IMR-90 (cell line): Measurements from ENCODE around the gene FA2H. TPM values are rescaled to one million over a fixed set of nuclear protein-coding genes. Genes with fewer than 3 reads are reported as not detected.

Experiments
- ATAC-seq: fragments of 200-7000 bp; cut with Tn5 transposase; 2 replicates; pipeline ENCODE4 v1.9.1; 2020; ENCODE audit warnings: low read depth, mild to moderate bottlenecking, moderate library complexity
- BruUV-seq: library from RNA; stranded (reverse); fragments of 400-500 nt; replicated peaks from 2 replicates; lab custom pipeline; 2021; lab: Mats Ljungman, UMichigan
- CTCF ChIA-PET: fragments of 300-600 bp; formaldehyde crosslinking; extraction: SDS; loops from one replicate; lab custom pipeline; 2021; ENCODE audit warnings: antibody characterized with exemption; lab: Yijun Ruan, JAX
- POLR2A ChIA-PET: fragments of 300-600 bp; sonication (Branson Sonifier 250); formaldehyde crosslinking; loops from one replicate; lab custom pipeline; 2022; ENCODE audit warnings: antibody characterized with exemption; ENCODE audit not compliant: unreplicated experiment; lab: Charles Lee
- DNase-seq: peaks from one replicate; pipeline ENCODE4 v3.0.0; 2013
- H2AFZ ChIP-seq: replicated peaks from 2 replicates; pipeline ENCODE3; 2013; ENCODE audit warnings: low read length, mild to moderate bottlenecking; ENCODE audit not compliant: poor library complexity
- H2AK5ac ChIP-seq: 2 replicates; pipeline ENCODE4 v1.6.1; 2013; ENCODE audit warnings: low read depth, low read length, inconsistent platforms
- H2AK9ac ChIP-seq: replicated peaks from 2 replicates; pipeline ENCODE3; 2013; ENCODE audit warnings: mild to moderate bottlenecking, low read depth, low read length, moderate library complexity; ENCODE audit not compliant: poor library complexity
- H2BK120ac ChIP-seq: 2 replicates; pipeline ENCODE4 v1.6.1; 2013; ENCODE audit warnings: low read depth, low read length, inconsistent platforms
- H2BK15ac ChIP-seq: 3 replicates; pipeline ENCODE4 v1.6.1; 2013; ENCODE audit warnings: low read depth, low read length, inconsistent platforms
- H2BK20ac ChIP-seq: 2 replicates; pipeline ENCODE4 v1.6.1; 2013; ENCODE audit warnings: low read depth, mild to moderate bottlenecking, inconsistent platforms, low read length, moderate library complexity
- H2BK5ac ChIP-seq: 2 replicates; pipeline ENCODE4 v1.6.1; 2013; ENCODE audit warnings: mild to moderate bottlenecking, low read depth, low read length, inconsistent platforms; ENCODE audit not compliant: poor library complexity, severe bottlenecking
- H3K14ac ChIP-seq: replicated peaks from 2 replicates; pipeline ENCODE4 v1.6.1; 2013; ENCODE audit warnings: low read depth, low read length, inconsistent platforms
- H3K18ac ChIP-seq: 2 replicates; pipeline ENCODE4 v1.6.1; 2013; ENCODE audit warnings: low read depth, low read length, control low read depth
- H3K23ac ChIP-seq: 2 replicates; pipeline ENCODE4 v1.6.1; 2013; ENCODE audit warnings: low read depth, low read length, inconsistent platforms
- H3K27ac ChIP-seq: 2 replicates; pipeline ENCODE4 v1.5.1; 2013; ENCODE audit warnings: mild to moderate bottlenecking, control low read depth, low read length; ENCODE audit not compliant: insufficient read depth
- H3K27me3 ChIP-seq: 2 replicates; pipeline ENCODE4 v1.6.1; 2013; ENCODE audit warnings: low read length; ENCODE audit not compliant: control insufficient read depth, insufficient read depth
- H3K36me3 ChIP-seq: 2 replicates; pipeline ENCODE4 v1.6.1; 2013; ENCODE audit warnings: low read length, mixed read lengths; ENCODE audit not compliant: control insufficient read depth, insufficient read depth
- H3K4ac ChIP-seq: 2 replicates; pipeline ENCODE4 v1.6.1; 2013; ENCODE audit warnings: low read depth, low read length, inconsistent platforms
- H3K4me1 ChIP-seq: 2 replicates; pipeline ENCODE4 v1.6.1; 2013; ENCODE audit warnings: low read length, mixed read lengths; ENCODE audit not compliant: control insufficient read depth, insufficient read depth
- H3K4me2 ChIP-seq: 2 replicates; pipeline ENCODE4 v1.6.1; 2013; ENCODE audit warnings: low read depth, mild to moderate bottlenecking, control low read depth, low read length, moderate library complexity
- H3K4me3 ChIP-seq: 2 replicates; pipeline ENCODE4 v1.5.1; 2013; ENCODE audit warnings: low read depth, mild to moderate bottlenecking, control low read depth, low read length, moderate library complexity; ENCODE audit not compliant: insufficient read depth
- H3K56ac ChIP-seq: 2 replicates; pipeline ENCODE4 v1.6.1; 2013; ENCODE audit warnings: low read length, inconsistent platforms; ENCODE audit not compliant: insufficient read depth; ENCODE audit errors: extremely low read depth
- H3K79me1 ChIP-seq, 2 experiments: 2 replicates each; pipeline ENCODE4 v1.6.1; 2013; ENCODE audit warnings: low read length in 2 of 2, inconsistent platforms in 1 of 2, low read depth in 1 of 2
- H3K9ac ChIP-seq: 2 replicates; pipeline ENCODE4 v1.6.1; 2013; ENCODE audit warnings: low read depth, low read length, control low read depth
- H3K9me1 ChIP-seq: 2 replicates; pipeline ENCODE4 v1.6.1; 2013; ENCODE audit warnings: low read length, inconsistent platforms; ENCODE audit not compliant: insufficient read depth
- H3K9me3 ChIP-seq: 2 replicates; pipeline ENCODE4 v1.6.1; 2013; ENCODE audit warnings: low read length; ENCODE audit not compliant: control insufficient read depth, insufficient read depth
- H4K20me1 ChIP-seq: 2 replicates; pipeline ENCODE4 v1.6.1; 2013; ENCODE audit warnings: low read length, inconsistent platforms; ENCODE audit not compliant: insufficient read depth
- H4K5ac ChIP-seq: 2 replicates; pipeline ENCODE4 v1.6.1; 2013; ENCODE audit warnings: mild to moderate bottlenecking, low read depth, low read length, control low read depth
- H4K8ac ChIP-seq, 2 experiments: 2 replicates each; pipeline ENCODE4 v1.6.1; 2013; ENCODE audit warnings: low read depth in 2 of 2, low read length in 2 of 2, control low read depth in 1 of 2, inconsistent platforms in 1 of 2
- H4K91ac ChIP-seq: 2 replicates; pipeline ENCODE4 v1.6.1; 2013; ENCODE audit warnings: low read depth, low read length, inconsistent platforms; ENCODE audit not compliant: insufficient read depth
- BHLHE40 ChIP-seq: fragments of 150-350 bp; IDR thresholded peaks from 2 replicates; pipeline ENCODE4 v1.6.1; 2016; ENCODE audit warnings: mild to moderate bottlenecking, low read depth, low read length
- POLR2A ChIP-seq: IDR thresholded peaks from 2 replicates; pipeline ENCODE4 v1.6.1; 2012; ENCODE audit warnings: mild to moderate bottlenecking, low read depth, low read length
- RFX5 ChIP-seq: IDR thresholded peaks from 2 replicates; pipeline ENCODE4 v1.8.0; 2012; ENCODE audit warnings: low read depth, mild to moderate bottlenecking, low read length, moderate library complexity
- USF2 ChIP-seq: fragments of 150-350 bp; IDR thresholded peaks from 2 replicates; pipeline ENCODE4 v1.6.1; 2017; ENCODE audit warnings: mild to moderate bottlenecking, antibody characterized with exemption, low read length, low read depth
- WGBS, 2 experiments: methylation state at CpG; one replicate each; pipeline versions ENCODE4 v1.1.5 to v1.1.7; 2013; ENCODE audit warnings: missing lambda C conversion rate in 2 of 2; ENCODE audit not compliant: insufficient read length in 1 of 2; ENCODE audit errors: extremely low coverage in 2 of 2; 5-methylcytosine and 5-hydroxymethylcytosine counted together
- dilution Hi-C: fragments of 300-500 bp; cut with HindIII; formaldehyde crosslinking; loops from one replicate; pipeline ENCODE4 v1.14.3; 2018; ENCODE audit warnings: low sequenced_read_pairs; ENCODE audit not compliant: unreplicated experiment
- in situ Hi-C: fragments of 300-500 bp; cut with MboI; formaldehyde crosslinking; loops from 3 replicates; pipeline ENCODE4 v1.14.3; 2019; ENCODE audit warnings: low sequenced_read_pairs, inconsistent platforms, mixed read lengths
- intact Hi-C: fragments of 100-400 bp; cut with micrococcal nuclease; formaldehyde crosslinking; loops from 2 replicates; pipeline ENCODE4 v1.10.0; 2022
- polyA plus RNA-seq, 3 experiments: library from polyadenylated mRNA; depleted of rRNA; stranded (reverse); fragments of >200 nt; gene quantifications; 2 replicates each; pipeline ENCODE4 v1.2.3, GENCODE V29; 2012; ENCODE audit warnings: low replicate concordance in 1 of 3
- total RNA-seq: library from RNA; depleted of rRNA; stranded (reverse); fragments of >200 nt; gene quantifications from 2 replicates; pipeline ENCODE4 v1.2.3, GENCODE V29; 2012

The FA2H gene
- total and polyA plus RNA-seq, 2 of the 4 experiments (the other 2 are of a cell fraction) = not detected

- H2BK20ac ChIP-seq = no peak overlapping the region
- H4K8ac ChIP-seq = no peak overlapping the region
- H3K4ac ChIP-seq = no peak overlapping the region
- H2AFZ ChIP-seq = no peak overlapping the region
- H3K9me1 ChIP-seq = no peaks in the 10 kb centered on the region
- no peak overlapping the region for H2AK5ac ChIP-seq
- intact Hi-C loops = no loop called here
- H3K4me3 ChIP-seq = no peak overlapping the region
- ATAC-seq (no peak), DNase-seq (no peak)
- TF ChIP-seq USF2 (no peak), BHLHE40 (no peak), POLR2A (no peak), RFX5 (no peak)
- no peak overlapping the region for H3K56ac ChIP-seq
- H2BK5ac ChIP-seq = no peak overlapping the region
- H3K9me3 ChIP-seq = no peaks in the 10 kb centered on the region
- no peak overlapping the region for H2BK15ac ChIP-seq
- H2BK120ac ChIP-seq = no peak overlapping the region
- no CpG with 5 or more reads among the region's 2 CpGs for WGBS, 2 experiments
- ChIA-PET CTCF (no interaction called here), POLR2A (no interaction called here)
- no peak overlapping the region for H2AK9ac ChIP-seq
- dilution Hi-C loops = no loop called here
- no peaks in the 10 kb centered on the region for H4K20me1 ChIP-seq
- H3K9ac ChIP-seq = no peak overlapping the region
- H4K91ac ChIP-seq = no peak overlapping the region
- H3K79me1 ChIP-seq = no peaks in the 10 kb centered on the region
- no peaks in the 10 kb centered on the region for H3K36me3 ChIP-seq
- no peak overlapping the region for H4K5ac ChIP-seq
- H3K14ac ChIP-seq = no peak overlapping the region
- no peaks in the 10 kb centered on the region; the same call in 1 of the 2 replicates for H3K4me1 ChIP-seq
- in situ Hi-C loops = no loop called here
- peaks cover 40% of the 10 kb centered on the region for H3K27me3 ChIP-seq
- no TSS peak for BruUV-seq
- H3K18ac ChIP-seq = no peak overlapping the region
- H3K4me2 ChIP-seq = no peak overlapping the region
- no peak overlapping the region for H3K27ac ChIP-seq
- H3K23ac ChIP-seq = no peak overlapping the region
These were observed 2.3 kb upstream of the FA2H start for GRCh38 chr16:74776926-74777325.
